Measurements from ENCODE around the gene CYB5R3. TPM values are rescaled to one million over a fixed set of nuclear protein-coding genes. Genes with fewer than 3 reads are reported as not detected.

Gene CYB5R3
- total RNA-seq, 1 experiment from 2014 or later: 106 TPM

DNA sequence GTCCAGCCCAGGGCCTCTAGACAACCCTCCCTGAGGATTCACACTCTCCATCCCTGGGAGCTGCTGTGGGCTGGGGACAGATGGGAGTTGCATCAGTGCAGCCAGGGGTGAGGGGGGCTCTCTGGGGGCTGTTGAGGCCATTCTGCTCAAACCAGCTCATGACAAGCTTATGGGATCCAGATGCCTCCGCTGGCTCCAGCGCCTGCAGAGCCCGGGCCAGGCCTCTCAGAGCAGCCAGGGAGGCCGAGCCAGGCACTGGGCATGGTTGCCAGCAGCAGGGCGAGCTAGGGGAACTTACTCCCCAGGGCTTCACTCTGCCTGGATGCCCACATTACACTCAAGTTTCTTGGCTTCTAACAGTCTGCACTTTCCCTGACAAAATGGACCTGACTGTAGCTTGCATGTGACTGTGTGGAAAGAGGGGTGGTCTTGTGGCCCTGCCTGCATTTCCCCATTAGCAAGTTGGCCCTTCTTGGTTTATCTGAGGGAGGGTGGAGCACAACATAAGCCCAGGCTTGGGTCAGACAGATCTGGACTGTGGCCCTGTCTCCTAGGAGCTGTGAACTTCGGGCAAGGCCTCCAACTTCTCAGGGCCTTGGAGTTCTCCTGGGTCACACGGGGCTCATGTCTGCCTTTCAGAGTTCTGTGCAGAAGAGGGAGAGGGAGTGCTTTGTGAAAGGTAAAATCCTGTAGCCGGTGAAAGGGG is 34.5 kb upstream of the CYB5R3 start:
- Histone ChIP-seq H3K4me1 (replicated peaks; ENCODE audit: insufficient read depth) (peaks cover 43% of the 10 kb centered on the region), H3K36me3 (ENCODE audit: low read depth) (no peaks in the 10 kb centered on the region), H3K9me2 (ENCODE audit: insufficient read depth) (no peaks in the 10 kb centered on the region), H2AFZ (no peak overlapping the region), H3K27ac (no peak overlapping the region), H3K79me2 (ENCODE audit: low read depth) (no peaks in the 10 kb centered on the region), H3K4me3 (no peak overlapping the region), H3F3A (ENCODE audit: insufficient read depth, low read depth) (peaks cover 12% of the 10 kb centered on the region), H4K20me1 (ENCODE audit: insufficient read depth) (no peaks in the 10 kb centered on the region), H3K27me3 (ENCODE audit: insufficient read depth, low read depth) (no peaks in the 10 kb centered on the region), H3K9me3 (ENCODE audit: insufficient read depth, low read depth) (peaks cover 11% of the 10 kb centered on the region; the same call in 1 of the 2 replicates), H3K4me2 (no peak overlapping the region)
- TF ChIP-seq EZH2 (IDR thresholded peaks at IDR 0.05; ENCODE audit: low read depth): no peak
- TF ChIP-seq, protein P1, sequence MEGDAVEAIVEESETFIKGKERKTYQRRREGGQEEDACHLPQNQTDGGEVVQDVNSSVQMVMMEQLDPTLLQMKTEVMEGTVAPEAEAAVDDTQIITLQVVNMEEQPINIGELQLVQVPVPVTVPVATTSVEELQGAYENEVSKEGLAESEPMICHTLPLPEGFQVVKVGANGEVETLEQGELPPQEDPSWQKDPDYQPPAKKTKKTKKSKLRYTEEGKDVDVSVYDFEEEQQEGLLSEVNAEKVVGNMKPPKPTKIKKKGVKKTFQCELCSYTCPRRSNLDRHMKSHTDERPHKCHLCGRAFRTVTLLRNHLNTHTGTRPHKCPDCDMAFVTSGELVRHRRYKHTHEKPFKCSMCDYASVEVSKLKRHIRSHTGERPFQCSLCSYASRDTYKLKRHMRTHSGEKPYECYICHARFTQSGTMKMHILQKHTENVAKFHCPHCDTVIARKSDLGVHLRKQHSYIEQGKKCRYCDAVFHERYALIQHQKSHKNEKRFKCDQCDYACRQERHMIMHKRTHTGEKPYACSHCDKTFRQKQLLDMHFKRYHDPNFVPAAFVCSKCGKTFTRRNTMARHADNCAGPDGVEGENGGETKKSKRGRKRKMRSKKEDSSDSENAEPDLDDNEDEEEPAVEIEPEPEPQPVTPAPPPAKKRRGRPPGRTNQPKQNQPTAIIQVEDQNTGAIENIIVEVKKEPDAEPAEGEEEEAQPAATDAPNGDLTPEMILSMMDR (conservative IDR thresholded peaks at IDR 0.05): no peak
- ChIA-PET POLR2A (ENCODE audit: unreplicated experiment) (no interaction called here), CTCF (no interaction called here)
- DNase-seq: no peak
- BruUV-seq (replicated peaks): no TSS peak
- intact Hi-C loops (cut with micrococcal nuclease; ENCODE audit: unreplicated experiment): no loop called here

DNA sequence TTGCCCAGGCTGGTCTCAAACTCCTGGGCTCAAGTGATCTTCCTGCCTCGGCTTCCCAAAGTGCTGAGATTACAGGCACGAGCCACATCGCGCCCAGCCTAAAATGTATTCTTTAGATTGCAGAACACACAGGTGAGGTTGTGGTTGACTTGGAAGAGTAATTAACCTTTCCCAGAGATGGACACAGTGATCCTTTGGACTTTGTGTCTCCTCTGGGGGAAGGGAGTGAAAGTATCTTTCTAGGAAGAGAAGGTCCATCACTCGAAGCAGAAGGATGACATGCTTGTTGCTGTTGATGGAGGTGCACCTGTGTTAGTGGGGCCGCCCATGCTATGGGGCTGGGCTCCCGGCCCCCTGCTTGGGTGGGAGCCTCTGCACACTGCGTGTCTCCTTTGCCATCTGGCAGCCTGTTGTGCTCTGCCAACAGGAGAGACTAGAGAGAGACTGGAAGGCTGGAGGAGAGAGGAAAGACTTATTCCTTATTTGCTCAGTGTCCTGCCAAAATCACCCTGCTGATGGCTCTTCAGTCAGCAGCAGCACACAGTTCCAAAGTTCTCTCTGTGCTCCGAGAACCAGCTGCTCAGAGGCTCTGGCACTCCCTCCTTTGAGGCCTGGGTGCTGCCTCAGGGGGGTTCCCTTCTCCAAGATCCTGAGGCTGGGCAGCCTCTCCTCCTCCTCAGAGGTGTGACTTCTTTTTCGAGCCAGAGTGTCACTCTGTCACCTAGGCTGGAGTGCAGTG is 33.1 kb upstream of the CYB5R3 start:
- ChIA-PET POLR2A (ENCODE audit: unreplicated experiment) (interaction anchor here (0.6 kb wide), 1 partner anchor 244 kb away, joined by 4 read pairs; no protein-coding TSS in a partner anchor), CTCF (no interaction called here)
- no peak overlapping the region for H3K27ac ChIP-seq

DNA sequence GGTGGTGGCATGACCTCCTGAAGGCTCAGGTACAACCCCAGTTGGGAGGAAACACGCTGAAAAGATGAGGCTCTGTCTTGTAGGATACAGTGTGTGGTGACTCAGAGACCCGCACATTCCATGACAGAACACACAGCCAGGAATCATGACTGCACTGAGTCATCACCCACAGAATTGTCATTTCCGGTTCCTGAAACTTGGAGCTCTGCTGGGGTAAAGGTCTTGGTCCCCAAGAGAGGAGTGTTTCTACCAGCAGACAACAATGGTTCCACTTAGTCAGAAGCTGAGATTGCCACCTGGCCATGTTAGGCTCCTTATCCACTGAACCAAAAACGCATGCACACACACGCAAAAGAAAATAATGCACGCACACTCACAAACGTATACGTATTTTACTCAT is 31.5 kb upstream of the CYB5R3 start:
- no peak for TF ChIP-seq EZH2 (IDR thresholded peaks at IDR 0.05; ENCODE audit: low read depth)
- TF ChIP-seq, protein P1 (conservative IDR thresholded peaks at IDR 0.05): no peak
- Histone ChIP-seq H3K9me3 (ENCODE audit: insufficient read depth, low read depth) (peaks cover 15% of the 10 kb centered on the region; the same call in 1 of the 2 replicates), H3K27me3 (ENCODE audit: insufficient read depth, low read depth) (no peaks in the 10 kb centered on the region), H3K36me3 (ENCODE audit: low read depth) (no peaks in the 10 kb centered on the region), H3K27ac (peak overlapping the region; percentile 54), H2AFZ (peak overlapping the region; percentile 49; the same call in 1 of the 2 replicates), H3F3A (ENCODE audit: insufficient read depth, low read depth) (peaks cover 16% of the 10 kb centered on the region; the same call in 1 of the 2 replicates), H3K9me2 (ENCODE audit: insufficient read depth) (no peaks in the 10 kb centered on the region), H3K4me1 (replicated peaks; ENCODE audit: insufficient read depth) (peaks cover 19% of the 10 kb centered on the region), H4K20me1 (ENCODE audit: insufficient read depth) (no peaks in the 10 kb centered on the region), H3K4me3 (no peak overlapping the region), H3K79me2 (ENCODE audit: low read depth) (no peaks in the 10 kb centered on the region), H3K4me2 (peak overlapping the region; percentile 52)
- intact Hi-C loops (cut with micrococcal nuclease; ENCODE audit: unreplicated experiment): no loop called here
- ChIA-PET POLR2A (ENCODE audit: unreplicated experiment) (no interaction called here), CTCF (interaction anchor here (0.6 kb wide), 1 partner anchor 182 kb away, joined by 13 read pairs; no protein-coding TSS in a partner anchor)
- peak; percentile 38 to 92 for DNase-seq
- BruUV-seq (replicated peaks): no TSS peak

More for the DNA sequence above, 33.1 kb upstream of the CYB5R3 start:
- TF ChIP-seq, protein P1 (conservative IDR thresholded peaks at IDR 0.05): no peak
- TF ChIP-seq EZH2 (IDR thresholded peaks at IDR 0.05; ENCODE audit: low read depth): no peak
- no peaks in the 10 kb centered on the region for H3K36me3 ChIP-seq (ENCODE audit: low read depth)
- BruUV-seq (replicated peaks): no TSS peak
- no peaks in the 10 kb centered on the region for H3K79me2 ChIP-seq (ENCODE audit: low read depth)
- H3F3A ChIP-seq (ENCODE audit: insufficient read depth, low read depth): peaks cover 6% of the 10 kb centered on the region; the same call in 1 of the 2 replicates
- H3K9me2 ChIP-seq (ENCODE audit: insufficient read depth): no peaks in the 10 kb centered on the region
- H2AFZ ChIP-seq: no peak overlapping the region
- no peak overlapping the region for H3K4me2 ChIP-seq
- H3K4me3 ChIP-seq: no peak overlapping the region
- no peaks in the 10 kb centered on the region for H3K27me3 ChIP-seq (ENCODE audit: insufficient read depth, low read depth)
- peak in 1 of 2 experiments; percentile 32 for DNase-seq
- peaks cover 15% of the 10 kb centered on the region; the same call in 1 of the 2 replicates for H3K9me3 ChIP-seq (ENCODE audit: insufficient read depth, low read depth)
- intact Hi-C loops (cut with micrococcal nuclease; ENCODE audit: unreplicated experiment): no loop called here
- H4K20me1 ChIP-seq (ENCODE audit: insufficient read depth): no peaks in the 10 kb centered on the region
- peaks cover 30% of the 10 kb centered on the region for H3K4me1 ChIP-seq (replicated peaks; ENCODE audit: insufficient read depth)

All from PC-9 (cell line).